Measurements from ENCODE around the gene UBE2J1. TPM values are rescaled to one million over a fixed set of nuclear protein-coding genes. Genes with fewer than 3 reads are reported as not detected.

UBE2J1 gene
- total and polyA plus RNA-seq, 9 of the 15 experiments (the other 6 are each of a cell fraction or from before 2014, with no cell fraction given), result 11.6 to 32.6 (median 22.0) TPM

DNA sequence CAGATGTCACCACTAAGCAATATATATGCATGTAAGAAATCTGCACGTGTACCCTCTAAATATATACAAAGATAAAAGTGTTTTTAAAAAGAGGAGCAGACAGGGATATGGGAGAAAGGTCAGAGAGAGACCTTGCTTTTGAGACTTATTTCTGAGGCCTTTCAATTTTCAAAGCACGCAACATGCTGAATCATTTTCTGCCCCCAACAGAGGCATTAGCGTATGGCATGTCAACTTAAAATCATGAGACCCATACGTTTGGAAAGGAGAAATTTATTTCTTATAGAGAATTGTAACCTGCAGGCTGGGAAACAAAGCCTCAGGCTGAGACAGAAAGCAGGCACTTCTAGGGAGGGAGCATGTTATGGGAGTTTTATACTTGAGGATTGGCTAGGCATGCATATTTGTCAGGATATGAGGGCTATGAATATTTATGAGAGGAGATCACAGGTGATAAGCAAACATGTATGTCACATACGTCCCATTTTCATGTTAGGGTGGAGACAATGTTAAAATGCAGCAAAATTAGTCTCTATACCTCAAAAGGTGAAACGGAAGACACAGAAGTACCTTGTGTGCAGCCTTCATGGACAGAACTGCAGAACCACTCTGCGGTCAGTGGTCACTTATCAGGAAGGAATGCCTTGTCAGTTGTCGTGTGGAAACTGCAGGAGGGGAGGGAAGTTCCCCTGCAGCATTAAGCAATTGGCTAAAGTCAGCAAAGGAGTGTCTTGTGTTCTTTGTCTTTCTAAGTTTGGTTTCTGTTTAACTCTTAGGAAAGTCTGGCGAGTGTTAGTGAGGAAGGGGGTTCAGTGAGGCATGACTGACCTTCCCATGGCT, 31.2 kb downstream of the UBE2J1 start (continued):
- TF ChIP-seq, protein P1, sequence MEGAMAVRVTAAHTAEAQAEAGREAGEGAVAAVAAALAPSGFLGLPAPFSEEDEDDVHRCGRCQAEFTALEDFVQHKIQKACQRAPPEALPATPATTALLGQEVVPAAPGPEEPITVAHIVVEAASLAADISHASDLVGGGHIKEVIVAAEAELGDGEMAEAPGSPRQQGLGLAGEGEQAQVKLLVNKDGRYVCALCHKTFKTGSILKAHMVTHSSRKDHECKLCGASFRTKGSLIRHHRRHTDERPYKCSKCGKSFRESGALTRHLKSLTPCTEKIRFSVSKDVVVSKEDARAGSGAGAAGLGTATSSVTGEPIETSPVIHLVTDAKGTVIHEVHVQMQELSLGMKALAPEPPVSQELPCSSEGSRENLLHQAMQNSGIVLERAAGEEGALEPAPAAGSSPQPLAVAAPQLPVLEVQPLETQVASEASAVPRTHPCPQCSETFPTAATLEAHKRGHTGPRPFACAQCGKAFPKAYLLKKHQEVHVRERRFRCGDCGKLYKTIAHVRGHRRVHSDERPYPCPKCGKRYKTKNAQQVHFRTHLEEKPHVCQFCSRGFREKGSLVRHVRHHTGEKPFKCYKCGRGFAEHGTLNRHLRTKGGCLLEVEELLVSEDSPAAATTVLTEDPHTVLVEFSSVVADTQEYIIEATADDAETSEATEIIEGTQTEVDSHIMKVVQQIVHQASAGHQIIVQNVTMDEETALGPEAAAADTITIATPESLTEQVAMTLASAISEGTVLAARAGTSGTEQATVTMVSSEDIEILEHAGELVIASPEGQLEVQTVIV (CRISPR knock-in tag; IDR thresholded peaks at IDR 0.05; ENCODE audit: borderline replicate concordance), result no peak
- TF ChIP-seq, protein P2, sequence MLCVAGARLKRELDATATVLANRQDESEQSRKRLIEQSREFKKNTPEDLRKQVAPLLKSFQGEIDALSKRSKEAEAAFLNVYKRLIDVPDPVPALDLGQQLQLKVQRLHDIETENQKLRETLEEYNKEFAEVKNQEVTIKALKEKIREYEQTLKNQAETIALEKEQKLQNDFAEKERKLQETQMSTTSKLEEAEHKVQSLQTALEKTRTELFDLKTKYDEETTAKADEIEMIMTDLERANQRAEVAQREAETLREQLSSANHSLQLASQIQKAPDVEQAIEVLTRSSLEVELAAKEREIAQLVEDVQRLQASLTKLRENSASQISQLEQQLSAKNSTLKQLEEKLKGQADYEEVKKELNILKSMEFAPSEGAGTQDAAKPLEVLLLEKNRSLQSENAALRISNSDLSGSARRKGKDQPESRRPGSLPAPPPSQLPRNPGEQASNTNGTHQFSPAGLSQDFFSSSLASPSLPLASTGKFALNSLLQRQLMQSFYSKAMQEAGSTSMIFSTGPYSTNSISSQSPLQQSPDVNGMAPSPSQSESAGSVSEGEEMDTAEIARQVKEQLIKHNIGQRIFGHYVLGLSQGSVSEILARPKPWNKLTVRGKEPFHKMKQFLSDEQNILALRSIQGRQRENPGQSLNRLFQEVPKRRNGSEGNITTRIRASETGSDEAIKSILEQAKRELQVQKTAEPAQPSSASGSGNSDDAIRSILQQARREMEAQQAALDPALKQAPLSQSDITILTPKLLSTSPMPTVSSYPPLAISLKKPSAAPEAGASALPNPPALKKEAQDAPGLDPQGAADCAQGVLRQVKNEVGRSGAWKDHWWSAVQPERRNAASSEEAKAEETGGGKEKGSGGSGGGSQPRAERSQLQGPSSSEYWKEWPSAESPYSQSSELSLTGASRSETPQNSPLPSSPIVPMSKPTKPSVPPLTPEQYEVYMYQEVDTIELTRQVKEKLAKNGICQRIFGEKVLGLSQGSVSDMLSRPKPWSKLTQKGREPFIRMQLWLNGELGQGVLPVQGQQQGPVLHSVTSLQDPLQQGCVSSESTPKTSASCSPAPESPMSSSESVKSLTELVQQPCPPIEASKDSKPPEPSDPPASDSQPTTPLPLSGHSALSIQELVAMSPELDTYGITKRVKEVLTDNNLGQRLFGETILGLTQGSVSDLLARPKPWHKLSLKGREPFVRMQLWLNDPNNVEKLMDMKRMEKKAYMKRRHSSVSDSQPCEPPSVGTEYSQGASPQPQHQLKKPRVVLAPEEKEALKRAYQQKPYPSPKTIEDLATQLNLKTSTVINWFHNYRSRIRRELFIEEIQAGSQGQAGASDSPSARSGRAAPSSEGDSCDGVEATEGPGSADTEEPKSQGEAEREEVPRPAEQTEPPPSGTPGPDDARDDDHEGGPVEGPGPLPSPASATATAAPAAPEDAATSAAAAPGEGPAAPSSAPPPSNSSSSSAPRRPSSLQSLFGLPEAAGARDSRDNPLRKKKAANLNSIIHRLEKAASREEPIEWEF (CRISPR knock-in tag; IDR thresholded peaks at IDR 0.05), result no peak
- TF ChIP-seq, protein P3, sequence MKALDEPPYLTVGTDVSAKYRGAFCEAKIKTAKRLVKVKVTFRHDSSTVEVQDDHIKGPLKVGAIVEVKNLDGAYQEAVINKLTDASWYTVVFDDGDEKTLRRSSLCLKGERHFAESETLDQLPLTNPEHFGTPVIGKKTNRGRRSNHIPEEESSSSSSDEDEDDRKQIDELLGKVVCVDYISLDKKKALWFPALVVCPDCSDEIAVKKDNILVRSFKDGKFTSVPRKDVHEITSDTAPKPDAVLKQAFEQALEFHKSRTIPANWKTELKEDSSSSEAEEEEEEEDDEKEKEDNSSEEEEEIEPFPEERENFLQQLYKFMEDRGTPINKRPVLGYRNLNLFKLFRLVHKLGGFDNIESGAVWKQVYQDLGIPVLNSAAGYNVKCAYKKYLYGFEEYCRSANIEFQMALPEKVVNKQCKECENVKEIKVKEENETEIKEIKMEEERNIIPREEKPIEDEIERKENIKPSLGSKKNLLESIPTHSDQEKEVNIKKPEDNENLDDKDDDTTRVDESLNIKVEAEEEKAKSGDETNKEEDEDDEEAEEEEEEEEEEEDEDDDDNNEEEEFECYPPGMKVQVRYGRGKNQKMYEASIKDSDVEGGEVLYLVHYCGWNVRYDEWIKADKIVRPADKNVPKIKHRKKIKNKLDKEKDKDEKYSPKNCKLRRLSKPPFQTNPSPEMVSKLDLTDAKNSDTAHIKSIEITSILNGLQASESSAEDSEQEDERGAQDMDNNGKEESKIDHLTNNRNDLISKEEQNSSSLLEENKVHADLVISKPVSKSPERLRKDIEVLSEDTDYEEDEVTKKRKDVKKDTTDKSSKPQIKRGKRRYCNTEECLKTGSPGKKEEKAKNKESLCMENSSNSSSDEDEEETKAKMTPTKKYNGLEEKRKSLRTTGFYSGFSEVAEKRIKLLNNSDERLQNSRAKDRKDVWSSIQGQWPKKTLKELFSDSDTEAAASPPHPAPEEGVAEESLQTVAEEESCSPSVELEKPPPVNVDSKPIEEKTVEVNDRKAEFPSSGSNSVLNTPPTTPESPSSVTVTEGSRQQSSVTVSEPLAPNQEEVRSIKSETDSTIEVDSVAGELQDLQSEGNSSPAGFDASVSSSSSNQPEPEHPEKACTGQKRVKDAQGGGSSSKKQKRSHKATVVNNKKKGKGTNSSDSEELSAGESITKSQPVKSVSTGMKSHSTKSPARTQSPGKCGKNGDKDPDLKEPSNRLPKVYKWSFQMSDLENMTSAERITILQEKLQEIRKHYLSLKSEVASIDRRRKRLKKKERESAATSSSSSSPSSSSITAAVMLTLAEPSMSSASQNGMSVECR (CRISPR knock-in tag; IDR thresholded peaks at IDR 0.05), result no peak
- 0 out of 2 replicates have a peak, but pooled peaks have one; percentile 28 for TF ChIP-seq ETV5 (CRISPR knock-in tag; IDR thresholded peaks at IDR 0.05; ENCODE audit: low read depth)
- no peak for TF ChIP-seq CHD2 (IDR thresholded peaks at IDR 0.05; ENCODE audit: low read depth, low read length)
- TF ChIP-seq FIP1L1 (IDR thresholded peaks at IDR 0.05; ENCODE audit: low read depth, low read length, poor library complexity, severe bottlenecking), result no peak
- TF ChIP-seq, protein P4, sequence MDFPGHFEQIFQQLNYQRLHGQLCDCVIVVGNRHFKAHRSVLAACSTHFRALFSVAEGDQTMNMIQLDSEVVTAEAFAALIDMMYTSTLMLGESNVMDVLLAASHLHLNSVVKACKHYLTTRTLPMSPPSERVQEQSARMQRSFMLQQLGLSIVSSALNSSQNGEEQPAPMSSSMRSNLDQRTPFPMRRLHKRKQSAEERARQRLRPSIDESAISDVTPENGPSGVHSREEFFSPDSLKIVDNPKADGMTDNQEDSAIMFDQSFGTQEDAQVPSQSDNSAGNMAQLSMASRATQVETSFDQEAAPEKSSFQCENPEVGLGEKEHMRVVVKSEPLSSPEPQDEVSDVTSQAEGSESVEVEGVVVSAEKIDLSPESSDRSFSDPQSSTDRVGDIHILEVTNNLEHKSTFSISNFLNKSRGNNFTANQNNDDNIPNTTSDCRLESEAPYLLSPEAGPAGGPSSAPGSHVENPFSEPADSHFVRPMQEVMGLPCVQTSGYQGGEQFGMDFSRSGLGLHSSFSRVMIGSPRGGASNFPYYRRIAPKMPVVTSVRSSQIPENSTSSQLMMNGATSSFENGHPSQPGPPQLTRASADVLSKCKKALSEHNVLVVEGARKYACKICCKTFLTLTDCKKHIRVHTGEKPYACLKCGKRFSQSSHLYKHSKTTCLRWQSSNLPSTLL (IDR thresholded peaks at IDR 0.05), result no peak
- TF ChIP-seq ZNF24 (IDR thresholded peaks at IDR 0.05), result no peak
- TF ChIP-seq HDAC3 (IDR thresholded peaks at IDR 0.05; ENCODE audit: borderline replicate concordance, partially characterized antibody), result no peak
- TF ChIP-seq ZZZ3 (IDR thresholded peaks at IDR 0.05), result no peak
- peak; percentile 48 for TF ChIP-seq CXXC5 (CRISPR knock-in tag; IDR thresholded peaks at IDR 0.05)
- TF ChIP-seq GABPB2 (CRISPR knock-in tag; conservative IDR thresholded peaks at IDR 0.05), result no peak
